ENCODE results near the gene GPR142.

GPR142 gene

DNA sequence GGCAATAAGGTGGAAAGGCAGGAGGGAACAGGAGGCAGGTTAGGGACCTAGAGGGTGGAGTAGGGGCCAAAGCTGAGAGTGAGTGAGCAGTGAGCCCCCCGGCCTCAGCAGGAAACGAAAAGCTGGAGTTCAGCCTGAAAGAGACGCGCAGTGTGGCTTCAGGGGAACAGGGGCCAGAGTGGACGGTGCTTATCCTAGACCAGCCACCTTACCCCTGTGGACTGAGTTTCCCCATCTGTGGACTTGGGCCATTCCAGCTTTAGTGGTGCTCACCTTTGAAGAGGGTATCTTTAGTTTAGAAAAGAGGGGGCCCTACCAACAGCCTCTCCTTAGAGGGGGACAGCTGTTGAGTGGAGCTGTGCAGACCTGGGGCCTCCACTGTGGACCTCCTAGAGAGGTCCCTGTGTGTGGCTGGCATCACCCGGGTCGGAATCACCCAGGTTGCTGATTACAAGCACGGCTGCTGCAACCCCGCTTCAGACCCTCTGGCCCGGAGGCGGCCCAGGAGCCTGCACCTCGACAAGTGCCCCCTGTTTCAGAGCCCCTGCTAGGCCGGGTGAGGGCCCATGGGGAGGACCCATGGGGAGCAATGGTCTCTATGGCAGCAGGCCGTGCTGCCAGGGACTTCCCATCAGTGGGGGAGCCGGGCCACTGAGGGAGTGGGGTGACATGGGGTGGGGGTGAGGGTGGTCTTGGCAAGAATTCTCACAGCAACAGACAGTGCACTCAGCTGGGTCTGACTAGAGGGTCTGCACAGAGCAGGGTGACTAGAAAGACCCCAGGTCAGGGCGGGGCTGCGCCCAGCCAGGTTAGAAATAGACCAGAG, 2.6 kb downstream of the GPR142 start:
- no peak for DNase-seq (ENCODE audit: low read depth in 2 of 2)

GRCh38 chr17:74371653-74372147, 4.4 kb downstream of the GPR142 start:
- DNase-seq (ENCODE audit: low read depth in 2 of 2): no peak

- DNase-seq (ENCODE audit: low read depth in 2 of 2): no peak
These were observed 5.1 kb downstream of the GPR142 start for GRCh38 chr17:74372426-74372825.

DNA sequence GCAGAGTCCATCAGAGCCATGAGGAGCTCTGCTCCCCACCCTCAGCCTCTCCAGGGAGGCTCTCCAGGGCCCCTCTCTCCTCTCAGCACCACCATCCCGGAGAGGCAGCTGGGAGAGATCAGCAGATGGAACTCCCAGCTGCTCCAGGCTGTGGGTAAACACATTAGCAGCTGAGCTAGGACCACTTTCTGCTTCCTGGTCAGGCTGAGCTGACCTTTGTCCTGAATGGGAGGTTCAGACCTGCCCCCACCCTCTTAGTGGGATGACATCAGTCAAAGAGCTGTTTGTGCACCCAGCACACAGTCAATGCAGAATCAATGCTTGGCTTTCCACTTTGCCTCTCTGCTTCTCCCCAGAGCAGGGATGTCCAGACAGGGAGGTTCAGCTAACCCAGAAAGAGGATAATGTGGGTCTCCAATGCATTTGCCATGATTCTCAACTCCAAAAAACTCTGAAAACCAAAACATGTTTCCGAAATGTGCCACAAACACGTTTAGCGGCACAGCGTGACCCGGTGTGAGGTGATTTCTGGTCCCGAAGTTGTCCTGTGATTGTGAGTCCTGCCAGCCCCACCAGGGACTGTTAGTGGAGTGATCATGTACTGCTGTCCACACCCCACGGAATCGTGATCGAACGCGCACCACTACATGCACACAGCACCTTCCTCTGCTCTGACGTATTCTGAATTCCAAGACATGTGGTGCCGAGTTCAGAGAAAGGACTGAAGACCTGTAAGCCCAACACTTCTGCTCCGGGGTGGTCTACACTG, 6.7 kb downstream of the GPR142 start:
- no peak for DNase-seq (ENCODE audit: low read depth in 2 of 2)

- no peak for DNase-seq (ENCODE audit: low read depth in 2 of 2)
These were observed 7.6 kb downstream of the GPR142 start for GRCh38 chr17:74374858-74375257.

DNA sequence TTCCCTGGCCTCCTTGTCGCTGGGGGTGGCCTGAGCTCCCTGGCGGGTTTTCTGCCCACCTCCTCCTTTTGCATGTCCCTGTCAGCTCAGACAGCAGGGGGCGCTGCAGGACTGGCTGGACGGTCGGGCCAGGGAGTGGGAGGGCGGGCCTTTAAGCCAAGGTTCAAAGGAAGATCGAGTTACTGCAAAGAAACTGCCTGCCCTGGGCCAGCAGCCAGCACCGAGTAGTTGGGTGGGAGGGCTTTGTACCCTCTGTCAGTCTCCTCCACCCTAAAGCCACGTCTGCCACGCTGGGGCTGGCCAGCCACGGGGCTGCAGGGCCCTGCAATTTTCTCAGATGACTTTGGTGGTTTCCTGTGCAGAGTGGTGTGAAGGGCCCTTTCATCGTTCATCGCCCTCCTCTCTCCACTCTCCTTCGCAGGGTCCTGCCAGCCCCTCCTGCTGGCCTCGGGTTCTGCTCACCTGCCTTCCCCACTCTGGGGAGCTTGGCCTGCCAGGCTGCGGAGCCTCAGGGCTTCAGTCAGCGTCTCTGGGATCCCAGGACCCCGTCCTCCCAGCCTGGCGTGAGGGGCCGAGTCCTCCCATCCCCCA, 12.3 kb downstream of the GPR142 start:
- peak; percentile 78 to 83 for DNase-seq (ENCODE audit: low read depth in 2 of 2)

DNA sequence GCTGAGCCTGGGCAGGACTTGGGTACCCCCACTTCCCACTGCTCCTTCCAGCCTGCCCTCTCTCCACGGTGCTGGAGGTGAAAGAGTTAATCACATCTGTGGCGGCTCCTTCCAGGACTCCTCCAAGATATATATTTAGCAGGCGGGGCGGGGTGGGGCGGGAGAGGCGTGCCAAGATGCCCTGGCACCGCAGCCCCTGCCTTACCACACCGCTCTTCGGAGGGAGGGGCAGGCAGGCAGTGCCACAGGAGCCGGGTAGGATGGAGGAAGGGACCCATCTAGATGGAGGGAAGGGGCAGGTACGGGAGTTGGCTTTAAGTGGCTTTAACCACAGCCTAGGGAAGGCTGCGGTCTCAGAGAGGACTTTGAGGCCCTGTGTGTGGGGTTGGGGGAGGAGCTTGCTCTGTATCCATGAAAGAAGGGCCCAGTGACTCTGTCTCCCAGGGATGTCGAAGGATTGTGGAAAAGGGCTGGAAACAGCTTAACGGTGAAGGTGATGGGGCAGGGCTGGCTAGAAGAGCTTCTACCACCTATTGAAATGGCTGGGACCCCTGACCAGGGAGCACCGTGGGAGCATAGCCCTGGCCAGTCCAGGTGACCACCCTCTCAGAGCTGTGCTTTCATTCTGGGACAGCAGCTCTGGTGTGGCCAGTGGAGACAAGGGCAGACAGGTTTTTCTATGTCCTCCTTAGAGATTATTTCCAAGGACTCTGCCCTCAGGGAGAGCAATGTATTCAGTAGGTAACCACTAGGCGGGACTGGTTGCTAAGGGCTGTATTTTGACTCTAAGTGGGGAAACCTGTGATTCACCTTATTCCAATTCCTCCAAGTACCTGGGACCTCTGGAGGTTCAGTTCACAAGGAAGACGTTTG, 13.0 kb downstream of the GPR142 start:
- no peak for DNase-seq (ENCODE audit: low read depth in 2 of 2)

GRCh38 chr17:74380959-74381808, 13.9 kb downstream of the GPR142 start:
- no peak for DNase-seq (ENCODE audit: low read depth in 2 of 2)

- no peak for DNase-seq (ENCODE audit: low read depth in 2 of 2)
These were observed 15.8 kb downstream of the GPR142 start for GRCh38 chr17:74383141-74383540.

- DNase-seq (ENCODE audit: low read depth in 2 of 2): no peak
These were observed 17.9 kb downstream of the GPR142 start for GRCh38 chr17:74385201-74385600.

- DNase-seq (ENCODE audit: low read depth in 2 of 2): no peak
These were observed 19.1 kb downstream of the GPR142 start for GRCh38 chr17:74386386-74386785.

DNA sequence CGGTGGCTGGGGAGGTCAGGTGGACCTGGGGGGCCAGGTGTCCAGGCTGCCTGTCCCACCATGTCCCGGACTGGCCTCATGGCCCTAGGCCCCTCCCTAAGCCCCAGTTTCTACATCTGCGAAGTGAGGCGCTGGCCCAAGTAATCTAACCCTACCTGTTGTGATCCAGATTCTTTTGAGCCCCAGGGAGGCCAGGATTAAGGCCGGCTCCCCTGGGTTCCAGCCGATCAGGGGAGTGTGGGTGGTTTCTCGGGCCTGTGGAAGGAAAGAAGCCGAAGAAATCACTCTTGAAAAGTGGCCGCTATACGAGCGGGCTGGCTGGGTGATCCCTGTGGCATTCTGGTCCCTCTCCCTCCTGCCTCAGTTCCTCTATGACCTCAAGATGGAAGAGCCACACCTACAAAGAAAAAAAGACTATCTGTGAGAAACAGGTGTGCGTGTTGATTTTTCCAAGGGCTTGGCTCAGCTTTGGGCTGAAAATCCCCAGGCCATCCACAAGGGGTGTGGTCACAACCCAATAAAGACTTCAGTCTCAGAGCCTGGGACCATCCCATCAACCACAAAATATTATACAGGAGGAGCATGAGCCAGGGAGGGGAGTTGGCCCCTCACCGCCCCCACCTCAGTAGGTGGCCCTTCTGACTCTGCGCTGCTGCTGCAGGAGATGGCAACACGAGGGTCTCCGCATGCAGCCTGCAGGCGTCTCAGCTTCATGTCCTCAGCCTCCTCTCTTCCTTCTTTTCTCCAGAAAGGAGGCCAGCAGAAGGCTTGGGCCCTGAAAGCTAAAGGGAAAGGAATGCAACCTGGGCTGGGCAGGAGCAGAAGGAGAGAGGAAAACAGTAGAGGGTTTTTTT, 20.3 kb downstream of the GPR142 start:
- no peak for DNase-seq (ENCODE audit: low read depth in 2 of 2)

DNA sequence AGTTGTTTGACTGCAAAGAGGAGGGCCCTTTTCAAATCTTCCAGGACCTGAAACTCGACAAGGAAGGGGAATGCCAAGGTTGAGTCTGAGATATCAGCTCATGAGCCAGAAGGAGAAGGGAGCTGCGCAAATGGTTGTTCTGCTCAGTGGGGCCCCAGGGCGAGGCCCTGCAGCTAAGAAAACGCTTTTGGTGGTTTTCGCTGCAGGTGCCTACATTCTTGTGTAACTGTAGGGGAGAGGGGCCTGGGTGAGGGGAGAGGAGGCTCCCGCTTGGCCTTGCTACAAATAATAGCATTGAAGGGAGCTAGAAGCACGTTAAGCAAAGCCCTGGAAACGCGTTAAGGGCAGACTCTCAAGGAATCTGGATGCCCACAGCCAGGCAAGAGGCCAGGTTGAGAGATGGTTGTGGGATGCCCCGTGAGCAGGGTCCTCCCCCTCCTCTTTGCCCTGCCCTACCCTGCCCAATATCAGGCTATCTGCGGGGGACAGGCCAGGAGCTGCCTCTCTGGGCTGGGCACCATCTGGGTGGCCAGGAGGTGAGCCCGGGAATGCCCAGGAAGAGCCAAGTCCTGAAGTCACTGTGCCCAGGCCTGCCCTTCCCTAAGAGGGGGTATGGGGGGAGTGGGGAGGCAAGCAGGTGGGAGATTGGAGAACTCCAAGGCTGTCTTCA, 21.9 kb downstream of the GPR142 start:
- no peak for DNase-seq (ENCODE audit: low read depth in 2 of 2)

- DNase-seq (ENCODE audit: low read depth in 2 of 2): no peak
These were observed 22.8 kb downstream of the GPR142 start for GRCh38 chr17:74389937-74390679.

- no peak for DNase-seq (ENCODE audit: low read depth in 2 of 2)
These were observed 23.7 kb downstream of the GPR142 start for GRCh38 chr17:74390680-74391653.

GRCh38 chr17:74391771-74392170, 24.5 kb downstream of the GPR142 start:
- no peak for DNase-seq (ENCODE audit: low read depth in 2 of 2)

DNA sequence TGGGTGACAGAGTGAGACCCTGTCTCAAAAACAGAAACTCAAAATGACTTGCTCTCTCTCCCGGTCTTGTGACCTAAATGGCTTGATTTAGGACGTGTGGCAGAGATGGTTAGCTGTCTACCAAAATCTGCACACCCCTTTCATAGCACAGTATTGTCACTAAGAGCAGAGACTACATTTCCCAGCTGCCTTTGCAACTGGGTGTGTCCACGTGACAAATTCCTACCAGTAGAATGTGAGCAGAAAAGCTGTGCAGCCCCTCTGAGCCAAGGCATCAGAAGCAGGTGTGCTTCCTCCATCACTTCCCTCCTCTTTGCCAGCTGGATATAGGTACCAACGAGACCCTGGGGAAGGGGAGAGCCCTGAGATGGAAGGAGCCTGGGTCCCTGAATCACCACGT, 25.5 kb downstream of the GPR142 start:
- no peak for DNase-seq (ENCODE audit: low read depth in 2 of 2)
